Ascending aorta (tissue), 2 donors: Measurements from ENCODE around the gene SLAIN1. TPM values are rescaled to one million over a fixed set of nuclear protein-coding genes. Genes with fewer than 3 reads are reported as not detected.

ENCODE experiments used
- DNase-seq, 2 donors: peaks; one replicate each; pipeline ENCODE4 v3.0.0-alpha.2; 2019; ENCODE audit warnings: low spot score in 2 of 2
- H3K27ac ChIP-seq, 2 donors: fragments of 200-600 bp; sonication (generic); one replicate each; pipeline ENCODE4 v1.5.1; 2016 to 2017; ENCODE audit warnings: mild to moderate bottlenecking in 1 of 2
- H3K27me3 ChIP-seq: fragments of 200-600 bp; sonication (generic); one replicate; pipeline ENCODE4 v1.5.1; 2017
- H3K36me3 ChIP-seq, 2 donors: fragments of 200-600 bp; sonication (generic); one replicate each; pipeline ENCODE4 v1.5.1; 2016
- H3K4me1 ChIP-seq, 2 donors: fragments of 200-600 bp; sonication (generic); one replicate each; pipeline ENCODE4 v1.5.1; 2016 to 2017; ENCODE audit warnings: mild to moderate bottlenecking in 1 of 2
- H3K4me3 ChIP-seq, 2 donors: fragments of 200-600 bp; sonication (generic); one replicate each; pipeline ENCODE4 v1.5.1; 2016 to 2017; ENCODE audit warnings: mild to moderate bottlenecking in 1 of 2
- H3K9me3 ChIP-seq, 2 donors: fragments of 200-600 bp; sonication (generic); one replicate each; pipeline ENCODE4 v1.5.1; 2016
- intact Hi-C: fragments of 100-400 bp; cut with DNase I; formaldehyde crosslinking; loops from one replicate; pipeline ENCODE4 v1.15.1; 2023
- total RNA-seq: library from RNA; depleted of rRNA; stranded (reverse); fragments of >200 nt; gene quantifications from one replicate; pipeline ENCODE4 v1.1.0, GENCODE V29; 2016
- TF ChIP-seq, protein P1 (sequence below), 3 experiments: fragments of 200-600 bp in 2 of 3; fragments of 450-650 bp in 1 of 3; sonication (generic) in 2 of 3; IDR thresholded peaks; one replicate each; pipeline ENCODE4 v1.5.1; 2016 to 2019; ENCODE audit warnings: antibody characterized with exemption in 3 of 3, mild to moderate bottlenecking in 1 of 3, moderate library complexity in 1 of 3

SLAIN1 gene
- total RNA-seq, 1 donor from 2014 or later: 7.1 TPM

DNA sequence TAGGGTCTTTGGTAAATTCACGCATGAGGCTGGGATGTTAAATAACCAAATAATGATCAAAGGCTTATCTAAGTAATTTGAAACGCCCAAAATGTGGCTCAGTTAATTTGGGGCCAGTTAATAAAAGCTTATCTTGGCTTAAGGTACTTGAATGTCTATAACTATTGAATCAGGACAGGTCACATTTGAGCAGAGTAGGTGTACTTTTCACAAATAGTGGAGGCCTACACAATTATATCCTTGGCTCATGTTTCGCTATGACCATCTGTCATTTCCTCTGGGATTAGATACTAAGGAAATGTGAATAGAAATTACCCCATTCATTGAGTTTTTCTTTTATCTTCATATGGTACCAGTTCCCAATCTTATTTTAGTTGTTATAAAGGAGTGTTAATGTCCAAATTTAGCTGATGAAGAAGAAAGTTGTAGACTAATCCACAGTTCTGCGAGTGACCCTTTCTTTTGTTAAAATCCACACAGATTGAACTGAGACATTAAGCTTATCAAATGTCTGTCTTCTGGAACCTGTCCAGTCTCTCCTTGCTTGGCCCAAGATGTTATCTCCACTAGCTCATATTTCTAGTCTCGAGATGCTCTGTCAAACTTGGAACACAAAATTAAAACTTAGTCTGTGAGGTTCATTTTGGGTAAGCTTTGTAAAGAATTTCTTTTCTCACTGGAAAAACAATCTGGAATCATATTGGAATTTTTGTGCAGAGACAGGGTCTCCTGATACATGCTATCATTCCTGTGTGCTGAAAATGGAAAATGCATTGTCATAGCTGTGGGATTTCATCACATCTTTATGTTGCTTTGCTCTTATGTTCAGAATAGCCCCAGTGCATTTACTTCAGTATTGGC lies 31.0 kb downstream of the SLAIN1 start:
- Histone ChIP-seq H3K4me3 (no peak overlapping the region), H3K4me1 (no peaks in the 10 kb centered on the region), H3K27ac (no peak overlapping the region), H3K9me3 (no peaks in the 10 kb centered on the region), H3K27me3 (no peaks in the 10 kb centered on the region), H3K36me3 (peaks cover 0 to 2% of the 10 kb centered on the region in 2 donors)
- TF ChIP-seq, protein P1, sequence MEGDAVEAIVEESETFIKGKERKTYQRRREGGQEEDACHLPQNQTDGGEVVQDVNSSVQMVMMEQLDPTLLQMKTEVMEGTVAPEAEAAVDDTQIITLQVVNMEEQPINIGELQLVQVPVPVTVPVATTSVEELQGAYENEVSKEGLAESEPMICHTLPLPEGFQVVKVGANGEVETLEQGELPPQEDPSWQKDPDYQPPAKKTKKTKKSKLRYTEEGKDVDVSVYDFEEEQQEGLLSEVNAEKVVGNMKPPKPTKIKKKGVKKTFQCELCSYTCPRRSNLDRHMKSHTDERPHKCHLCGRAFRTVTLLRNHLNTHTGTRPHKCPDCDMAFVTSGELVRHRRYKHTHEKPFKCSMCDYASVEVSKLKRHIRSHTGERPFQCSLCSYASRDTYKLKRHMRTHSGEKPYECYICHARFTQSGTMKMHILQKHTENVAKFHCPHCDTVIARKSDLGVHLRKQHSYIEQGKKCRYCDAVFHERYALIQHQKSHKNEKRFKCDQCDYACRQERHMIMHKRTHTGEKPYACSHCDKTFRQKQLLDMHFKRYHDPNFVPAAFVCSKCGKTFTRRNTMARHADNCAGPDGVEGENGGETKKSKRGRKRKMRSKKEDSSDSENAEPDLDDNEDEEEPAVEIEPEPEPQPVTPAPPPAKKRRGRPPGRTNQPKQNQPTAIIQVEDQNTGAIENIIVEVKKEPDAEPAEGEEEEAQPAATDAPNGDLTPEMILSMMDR (IDR thresholded peaks at IDR 0.05): no peak
- intact Hi-C loops: no loop called here
- DNase-seq: no peak

DNA sequence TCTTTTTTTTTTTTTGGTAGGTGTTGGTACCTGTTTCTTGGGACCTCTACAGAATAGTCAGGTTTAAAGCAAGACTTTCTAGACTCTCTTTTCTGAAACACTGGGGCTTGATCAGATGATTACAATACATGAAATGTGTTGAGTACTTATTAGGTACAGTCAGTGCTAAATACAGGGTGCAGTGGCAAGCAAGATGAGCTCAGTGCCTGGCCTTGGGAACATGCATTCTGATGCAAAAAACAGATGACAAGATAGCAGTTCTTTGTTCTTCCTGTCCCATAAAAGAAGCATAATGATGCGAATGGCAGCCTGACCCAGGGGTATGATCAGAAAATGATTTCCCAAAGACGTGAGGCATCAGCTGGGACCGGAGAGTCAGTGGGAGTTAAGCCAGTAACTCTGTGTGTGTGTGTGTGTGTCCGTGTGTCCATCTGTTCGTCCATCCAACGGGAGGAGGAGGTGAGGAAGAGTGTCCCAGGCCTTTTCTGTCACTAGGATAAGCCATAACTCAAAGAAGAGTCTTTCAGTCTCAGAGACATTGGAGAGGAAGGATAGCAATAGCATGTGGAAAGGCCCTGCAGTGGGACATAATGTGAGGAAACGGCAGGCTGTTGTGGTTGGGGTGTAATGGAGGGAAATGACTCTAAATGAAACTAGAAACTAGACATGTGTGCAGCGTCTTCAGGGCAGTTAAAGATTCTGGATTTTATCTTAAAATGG lies 32.2 kb downstream of the SLAIN1 start:
- H3K9me3 ChIP-seq: no peaks in the 10 kb centered on the region
- H3K4me3 ChIP-seq: no peak overlapping the region
- intact Hi-C loops: no loop called here
- H3K4me1 ChIP-seq: no peaks in the 10 kb centered on the region
- TF ChIP-seq, protein P1 (IDR thresholded peaks at IDR 0.05): no peak
- DNase-seq: no peak
- H3K36me3 ChIP-seq: peaks cover 0 to 2% of the 10 kb centered on the region in 2 donors
- no peak overlapping the region for H3K27ac ChIP-seq
- no peaks in the 10 kb centered on the region for H3K27me3 ChIP-seq

DNA sequence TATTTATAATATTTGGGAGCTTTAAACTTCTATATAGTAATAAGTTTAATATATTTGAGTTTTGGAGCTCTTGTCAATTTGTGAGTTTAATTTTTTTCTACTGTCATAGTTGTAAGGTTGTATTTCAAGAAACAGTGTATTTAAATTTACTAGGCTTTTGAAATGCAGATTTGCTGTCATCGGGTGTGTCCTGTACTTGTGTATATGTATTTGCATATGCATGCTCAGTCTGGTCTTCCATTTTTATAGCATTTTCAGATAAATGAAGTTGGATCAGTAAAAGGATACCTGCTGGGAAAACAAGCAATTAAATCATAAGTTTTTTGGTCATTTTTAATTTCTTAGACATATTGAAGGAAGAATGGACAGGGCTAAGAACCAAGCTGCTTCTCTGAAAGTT lies 33.1 kb downstream of the SLAIN1 start:
- Histone ChIP-seq H3K27me3 (no peaks in the 10 kb centered on the region), H3K27ac (no peak overlapping the region), H3K36me3 (peaks cover 0 to 2% of the 10 kb centered on the region in 2 donors), H3K4me3 (no peak overlapping the region), H3K9me3 (no peaks in the 10 kb centered on the region), H3K4me1 (no peaks in the 10 kb centered on the region)
- DNase-seq: no peak
- TF ChIP-seq, protein P1 (IDR thresholded peaks at IDR 0.05): no peak
- intact Hi-C loops: no loop called here

DNA sequence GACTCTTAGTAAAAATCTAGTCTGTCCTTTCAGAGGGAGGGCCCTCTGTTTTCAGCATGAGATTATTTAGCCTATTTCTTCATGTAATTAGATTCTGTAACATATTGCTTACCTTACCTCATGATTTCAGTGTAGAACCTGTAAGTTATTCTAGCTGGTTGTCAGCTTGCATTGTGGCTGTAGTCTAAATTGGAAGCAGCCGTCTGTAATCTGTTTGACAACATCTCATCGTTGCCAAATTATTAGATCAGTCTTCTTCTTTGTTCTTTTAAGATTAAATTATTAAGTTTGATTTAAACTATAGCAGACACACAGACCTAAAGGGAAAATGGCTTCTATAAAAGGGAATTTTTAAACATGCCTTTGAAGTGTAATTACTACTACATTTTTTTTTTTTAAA lies 34.8 kb downstream of the SLAIN1 start:
- TF ChIP-seq, protein P1 (IDR thresholded peaks at IDR 0.05): no peak
- Histone ChIP-seq H3K9me3 (no peaks in the 10 kb centered on the region), H3K4me3 (no peak overlapping the region), H3K36me3 (no peaks in the 10 kb centered on the region), H3K27ac (no peak overlapping the region), H3K4me1 (no peaks in the 10 kb centered on the region), H3K27me3 (no peaks in the 10 kb centered on the region)
- intact Hi-C loops: no loop called here
- DNase-seq: no peak

DNA sequence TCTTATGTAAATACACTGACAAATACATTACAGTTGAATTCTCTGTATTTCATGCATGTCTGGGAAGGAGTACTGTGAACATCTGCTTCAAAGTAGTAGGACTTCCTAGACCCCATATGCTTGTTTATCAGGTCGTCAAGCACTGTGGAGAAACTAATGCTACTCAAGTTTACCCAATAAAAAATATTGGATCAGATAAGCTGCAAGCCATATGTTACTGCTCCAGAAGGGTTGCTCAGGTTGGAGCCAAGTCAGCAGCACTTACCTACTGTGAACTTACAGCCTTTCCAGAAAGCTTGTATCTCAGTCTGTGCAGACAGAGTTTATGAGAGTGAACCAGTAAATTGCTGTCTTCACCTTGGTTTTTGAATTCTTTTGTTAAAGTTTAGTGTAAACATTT lies 36.2 kb downstream of the SLAIN1 start:
- TF ChIP-seq, protein P1 (IDR thresholded peaks at IDR 0.05): no peak
- no peak for DNase-seq
- Histone ChIP-seq H3K27ac (no peak overlapping the region), H3K4me1 (no peaks in the 10 kb centered on the region), H3K9me3 (no peaks in the 10 kb centered on the region), H3K4me3 (no peak overlapping the region), H3K36me3 (no peaks in the 10 kb centered on the region), H3K27me3 (no peaks in the 10 kb centered on the region)
- intact Hi-C loops: no loop called here
